MV-4-11 (cell line): Measurements from ENCODE around the gene SLC24A3.
A peak's percentile ranks its signal among the peaks of the same experiment; 100 is the strongest.

Experiments
- DNase-seq: peaks from one replicate; lab custom pipeline; 2025; lab: John Stamatoyannopoulos, UW

SLC24A3 gene

DNA sequence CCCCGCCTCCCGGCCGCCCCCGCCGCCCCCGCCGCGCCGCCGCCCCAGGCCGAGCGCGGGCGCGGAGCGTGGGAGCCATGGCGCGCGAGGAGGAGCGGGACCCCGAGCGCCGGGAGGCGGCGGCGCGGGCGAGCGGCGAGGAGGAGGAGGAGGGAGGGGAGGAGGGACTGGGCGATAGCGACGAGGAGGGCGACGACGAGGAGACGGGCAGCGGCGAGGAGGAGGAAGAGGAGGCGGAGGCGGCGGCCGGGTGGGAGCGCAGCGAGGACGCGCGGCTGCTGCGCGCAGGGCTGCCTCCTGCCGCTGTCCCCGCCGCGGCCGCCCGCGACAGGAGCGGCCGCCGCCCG is at the start of gene SLC24A3:
TSS of gene SLC24A3 (plus strand) at position 174 of the 347 bp plus-strand sequence.
- DNase-seq: no peak

DNA sequence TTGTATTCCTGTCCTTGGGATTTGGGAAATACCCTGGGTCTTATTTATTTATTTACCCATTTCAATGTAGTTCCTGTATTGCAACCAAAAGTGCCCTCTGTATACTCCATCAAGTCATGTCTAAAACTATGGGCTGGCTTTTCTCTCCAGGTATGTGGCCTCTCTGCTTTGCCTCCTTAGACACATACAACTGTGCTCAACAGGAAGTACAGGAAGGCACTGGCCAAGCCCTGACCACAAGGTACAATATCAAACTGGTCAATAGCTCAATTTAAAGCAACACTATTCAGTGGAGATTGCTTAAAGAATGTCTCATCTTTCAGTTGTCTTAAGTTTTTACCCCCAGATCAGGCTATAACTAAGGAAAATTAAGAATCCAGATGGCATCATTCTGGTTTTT is 42.3 kb upstream of the SLC24A3 start:
- DNase-seq: no peak

GRCh38 chr20:19172637-19173036 is 39.8 kb upstream of the SLC24A3 start:
- DNase-seq: no peak

DNA sequence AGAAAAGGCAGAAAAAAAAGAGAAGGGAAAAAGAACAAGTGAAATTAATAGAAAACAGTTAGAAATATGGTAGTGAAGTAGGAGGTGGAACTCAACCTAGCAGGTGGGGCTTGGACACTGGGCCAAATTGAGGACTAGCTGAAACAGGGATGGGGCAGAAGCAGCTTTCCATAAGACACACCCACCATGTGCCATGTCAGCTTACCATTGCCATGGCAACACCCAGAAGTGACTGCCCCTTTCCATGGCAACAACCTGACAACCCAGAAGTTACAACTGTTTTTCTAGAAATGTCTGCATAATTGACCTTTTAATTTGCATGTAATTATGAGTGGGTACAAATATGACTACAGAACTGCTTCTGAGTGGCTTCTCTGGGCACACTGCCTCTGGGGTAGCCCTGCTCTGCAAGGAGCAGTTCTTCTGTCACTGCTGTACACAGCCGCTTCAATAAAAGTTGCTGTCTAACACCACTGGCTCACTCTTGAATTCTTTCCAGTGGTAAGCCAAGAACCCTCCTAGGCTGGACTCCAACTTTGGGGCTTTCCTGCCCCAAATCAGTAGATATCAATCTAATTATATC is 35.9 kb upstream of the SLC24A3 start:
- DNase-seq: no peak

- no peak for DNase-seq
Observed at GRCh38 chr20:19181552-19181951, 30.9 kb upstream of the SLC24A3 start.

DNA sequence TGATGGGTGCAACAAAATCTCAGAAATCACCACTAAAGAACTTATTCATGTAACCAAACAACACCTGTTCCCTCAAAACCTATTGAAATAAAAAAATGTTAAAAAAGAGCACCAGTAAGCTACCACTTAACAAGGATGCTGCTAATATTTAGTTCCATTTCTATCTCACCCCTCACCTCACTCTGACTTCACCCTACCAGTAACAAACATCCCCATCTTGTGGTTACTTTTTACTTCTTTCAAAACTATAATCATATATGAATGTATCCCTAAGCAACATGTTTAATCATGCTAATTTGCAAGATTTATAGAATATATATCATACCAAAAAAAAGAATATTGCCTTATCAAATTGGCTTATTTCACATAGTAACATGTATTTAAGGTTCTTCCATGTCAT is 27.4 kb upstream of the SLC24A3 start:
- DNase-seq: no peak

DNA sequence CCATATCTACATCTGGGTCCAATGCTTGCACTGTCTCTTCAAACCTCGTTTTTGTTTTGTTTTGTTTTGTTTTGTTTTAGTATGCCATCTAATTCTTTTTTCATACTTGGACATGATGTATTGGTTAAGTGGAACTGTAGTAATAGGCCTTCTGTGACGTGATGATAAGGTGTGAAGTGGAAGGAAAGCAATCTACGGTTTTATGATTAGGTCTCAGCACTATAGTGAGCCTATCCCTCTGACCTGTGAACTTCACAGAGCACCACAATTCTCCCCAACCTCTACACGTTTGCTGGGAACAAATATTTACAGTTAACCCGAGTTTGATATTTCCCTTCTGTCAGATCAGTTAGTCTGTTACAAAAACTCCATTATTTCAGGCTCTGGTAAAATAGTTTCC is 19.1 kb upstream of the SLC24A3 start:
- no peak for DNase-seq

DNA sequence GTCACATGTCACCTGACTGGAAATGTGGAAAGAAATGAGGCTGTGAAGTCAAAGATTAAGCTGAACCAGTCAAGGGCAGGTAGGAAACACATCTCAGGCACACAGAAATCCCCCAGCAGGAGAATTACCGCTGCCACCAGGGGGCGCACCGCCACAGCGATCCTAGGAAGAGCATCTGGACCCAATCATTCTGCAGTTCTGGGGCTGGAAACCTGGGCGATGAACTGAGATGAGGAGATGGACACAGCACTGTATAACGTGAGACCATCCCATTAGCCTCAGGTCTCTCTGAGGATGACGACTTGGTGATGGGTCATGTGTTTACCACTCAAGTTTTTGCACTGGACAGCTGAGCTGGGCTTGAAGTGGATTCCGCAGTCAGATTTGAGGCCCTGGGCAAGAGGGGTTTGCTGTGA is 6.5 kb upstream of the SLC24A3 start:
- peak; percentile 31 for DNase-seq

DNA sequence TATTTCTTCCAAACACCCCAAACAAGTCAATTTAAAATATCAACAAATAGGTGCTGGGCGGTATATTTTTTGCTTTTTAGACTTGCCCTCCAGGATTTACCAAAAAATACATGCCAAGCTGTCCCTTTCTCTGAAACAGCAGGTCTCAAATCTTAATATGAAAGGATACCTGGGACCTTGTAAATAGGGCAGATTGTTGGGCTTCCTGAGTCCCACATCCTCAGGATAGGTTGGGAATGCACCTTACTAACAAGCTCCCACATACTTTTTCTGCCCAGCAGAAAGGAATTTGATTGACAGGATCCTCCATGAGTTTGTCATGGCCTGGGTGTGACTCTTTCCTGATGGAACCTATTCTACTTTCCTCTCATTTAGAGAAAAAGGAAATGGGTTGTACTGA is 4.9 kb upstream of the SLC24A3 start:
- DNase-seq: no peak

DNA sequence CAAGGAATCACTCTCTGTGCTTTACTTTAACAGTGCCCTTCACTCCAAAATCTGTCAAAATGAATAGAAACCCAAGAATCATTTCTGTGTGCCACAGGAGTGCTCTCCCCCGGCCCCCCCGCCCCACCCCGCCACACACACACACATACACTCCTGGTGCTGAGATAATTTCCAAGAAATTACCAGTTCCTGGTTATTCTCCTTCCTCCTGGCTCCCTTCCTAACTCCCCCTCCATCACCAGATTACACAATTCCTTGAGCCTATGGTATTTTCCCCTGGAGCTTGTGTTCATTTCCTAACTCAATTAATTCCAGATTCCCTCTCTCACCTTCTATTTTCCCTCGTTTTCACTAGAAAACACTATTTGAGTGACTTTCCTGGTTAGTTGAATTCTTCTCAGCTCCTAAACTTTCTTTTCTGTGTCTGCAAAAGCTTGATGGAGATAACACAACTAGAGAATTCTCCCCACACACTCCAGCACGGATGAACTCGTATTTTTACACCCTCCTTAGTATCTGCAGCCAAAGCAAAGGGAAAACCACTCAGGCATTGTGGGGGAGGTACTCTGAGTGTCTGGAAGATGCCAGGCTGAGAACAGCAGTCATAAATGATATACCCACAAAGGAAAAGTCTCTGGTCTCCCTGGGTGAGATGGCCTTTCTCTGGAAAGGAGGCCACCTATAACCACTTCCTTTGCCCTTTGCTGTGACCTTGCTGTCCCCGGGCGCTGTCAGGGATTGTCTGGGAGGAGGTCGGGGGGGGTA is 1.9 kb upstream of the SLC24A3 start:
- DNase-seq: no peak

DNA sequence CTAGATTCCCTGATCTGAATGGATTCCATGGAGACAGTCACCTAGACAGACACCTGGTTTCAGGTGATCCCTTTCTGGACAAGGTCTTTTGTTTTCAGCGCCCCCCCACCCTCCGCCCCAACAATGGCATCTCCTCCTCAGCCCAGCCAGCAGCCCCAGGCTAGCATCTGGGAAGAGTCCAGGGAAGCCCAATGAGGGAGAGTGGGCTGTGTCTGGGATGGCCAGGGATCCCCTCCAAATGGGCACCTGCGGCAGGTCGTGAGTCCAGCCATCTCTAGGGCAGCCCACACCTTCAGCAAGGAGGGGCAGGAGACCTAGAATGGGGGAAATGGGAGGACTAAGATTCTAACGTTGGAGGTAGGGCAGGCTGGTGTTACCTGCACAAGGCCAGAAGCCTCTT is 1.2 kb upstream of the SLC24A3 start:
- DNase-seq: no peak

GRCh38 chr20:19211661-19212468 is 577 bp upstream of the SLC24A3 start:
- DNase-seq: no peak

DNA sequence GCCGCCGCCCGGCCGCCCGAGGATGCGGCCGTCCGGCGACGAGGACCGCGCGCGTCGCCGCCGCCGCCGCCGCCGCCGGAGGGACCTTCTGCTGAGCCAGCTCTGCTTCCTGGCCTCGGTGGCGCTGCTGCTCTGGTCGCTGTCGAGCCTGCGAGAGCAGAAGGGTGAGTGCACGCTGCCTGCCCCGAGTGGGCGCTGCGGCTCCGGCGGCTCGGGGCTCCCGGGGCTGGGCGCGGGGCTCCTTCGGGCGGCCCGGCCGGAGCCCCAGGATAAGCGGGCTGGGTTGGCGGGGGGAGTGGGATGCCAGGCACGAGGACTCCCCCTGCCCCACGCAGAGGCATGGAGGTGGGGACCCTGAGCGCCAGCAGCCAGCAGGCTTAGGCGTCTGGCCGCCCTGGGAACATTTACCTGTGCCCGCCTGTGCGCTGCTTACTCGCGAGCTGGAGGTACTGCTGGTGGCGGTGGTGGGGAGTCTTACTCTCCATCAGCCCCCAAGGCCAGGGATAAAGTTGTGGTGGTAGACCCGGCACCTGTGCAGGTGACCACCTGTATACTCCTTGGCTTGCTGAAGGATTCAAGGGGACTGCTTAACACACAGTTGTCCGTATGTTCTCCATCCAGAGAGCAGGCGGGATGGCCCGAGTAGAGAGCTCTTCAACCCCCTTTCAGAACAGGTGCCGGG is 520 bp downstream of the SLC24A3 start:
- DNase-seq: peak; percentile 58

DNA sequence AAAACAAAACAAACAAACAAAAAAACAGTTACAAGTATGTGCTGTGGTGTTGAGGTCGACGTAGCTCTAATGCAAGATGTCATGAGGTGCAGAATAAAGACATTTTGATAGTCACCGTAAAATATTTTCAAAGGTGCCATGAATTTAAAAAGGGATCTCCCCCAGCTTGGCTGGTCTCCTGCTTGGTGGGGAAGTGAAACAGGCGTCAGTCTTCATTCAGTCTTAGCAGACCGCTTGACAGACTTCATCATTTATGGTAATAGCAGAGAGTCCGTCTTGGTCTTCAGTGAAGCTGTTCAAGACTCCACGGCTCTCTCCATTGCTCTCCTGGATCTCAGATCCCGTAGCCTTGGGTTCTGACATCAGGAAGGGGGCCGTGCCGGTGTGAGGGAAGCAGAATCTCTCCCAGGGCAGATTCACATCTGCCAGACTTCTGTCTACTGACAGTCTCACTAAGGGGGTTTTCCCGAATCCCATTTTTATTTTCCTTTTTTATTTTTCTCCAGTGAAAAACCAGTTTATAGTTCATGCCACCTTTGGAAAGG is 1.6 kb downstream of the SLC24A3 start:
- peak; percentile 64 for DNase-seq

DNA sequence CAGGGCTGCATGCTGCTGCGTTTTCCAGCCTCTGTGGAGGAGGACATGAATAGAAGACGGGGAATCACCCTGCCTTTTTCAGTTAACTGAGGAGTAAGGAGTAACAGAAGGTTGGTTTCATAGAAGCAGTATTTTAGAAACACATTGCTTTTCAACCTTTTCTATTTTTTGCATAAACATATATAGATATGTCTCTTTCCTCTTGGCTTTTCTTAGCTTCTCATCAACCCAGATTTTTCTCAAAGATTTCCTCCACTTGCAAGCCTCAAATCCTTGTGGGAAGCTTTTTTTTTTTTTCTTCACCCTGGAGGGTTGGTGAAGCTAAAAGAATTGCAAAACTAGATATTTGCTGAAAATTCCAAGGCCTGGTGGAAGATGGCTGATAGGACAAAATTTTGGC is 6.0 kb downstream of the SLC24A3 start:
- DNase-seq: no peak

DNA sequence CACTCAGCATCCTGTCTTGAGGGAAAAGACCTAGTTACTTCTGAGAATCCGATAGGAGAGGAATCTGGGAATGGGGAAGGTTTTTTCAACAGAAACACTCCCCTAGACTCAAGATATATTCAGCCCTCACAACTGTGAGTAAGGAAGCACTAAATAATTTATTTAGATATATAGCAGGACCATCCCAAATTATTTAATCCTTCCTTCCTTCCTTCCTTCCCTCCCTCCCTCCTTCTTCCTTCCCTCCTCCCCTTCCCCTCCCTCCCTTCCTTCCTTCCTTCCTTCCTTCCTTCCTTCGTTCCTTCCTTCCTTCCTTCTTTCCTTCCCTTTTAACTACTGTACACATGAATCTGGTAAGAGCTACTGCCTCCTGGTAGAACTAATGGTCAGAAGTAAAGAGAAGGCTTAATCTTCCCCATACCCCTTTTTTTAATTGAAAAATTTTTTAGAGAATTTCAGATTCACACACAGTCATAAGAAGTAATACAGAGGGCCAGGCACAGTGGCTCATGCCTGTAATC is 10.1 kb downstream of the SLC24A3 start:
- no peak for DNase-seq

DNA sequence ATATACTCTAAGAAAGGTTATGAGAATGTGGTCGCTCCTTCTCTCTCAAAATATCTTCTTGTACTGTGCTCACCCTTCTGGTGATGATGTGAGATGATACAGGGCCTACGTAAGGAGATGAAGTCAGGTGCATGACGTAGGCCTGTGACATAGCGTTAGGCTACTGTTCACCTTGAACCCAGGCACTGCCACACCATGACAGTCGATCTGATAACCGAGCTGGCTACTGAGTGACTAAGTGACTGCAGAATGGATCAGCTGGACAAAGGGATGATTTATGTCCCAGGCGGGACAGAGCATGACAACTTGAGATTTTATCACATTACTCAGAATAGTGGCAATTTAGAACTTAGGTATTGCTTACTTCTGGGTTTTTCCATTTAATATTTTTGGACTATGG is 11.2 kb downstream of the SLC24A3 start:
- DNase-seq: no peak

- DNase-seq: no peak
Observed at GRCh38 chr20:19231359-19232035, 19.1 kb downstream of the SLC24A3 start.

DNA sequence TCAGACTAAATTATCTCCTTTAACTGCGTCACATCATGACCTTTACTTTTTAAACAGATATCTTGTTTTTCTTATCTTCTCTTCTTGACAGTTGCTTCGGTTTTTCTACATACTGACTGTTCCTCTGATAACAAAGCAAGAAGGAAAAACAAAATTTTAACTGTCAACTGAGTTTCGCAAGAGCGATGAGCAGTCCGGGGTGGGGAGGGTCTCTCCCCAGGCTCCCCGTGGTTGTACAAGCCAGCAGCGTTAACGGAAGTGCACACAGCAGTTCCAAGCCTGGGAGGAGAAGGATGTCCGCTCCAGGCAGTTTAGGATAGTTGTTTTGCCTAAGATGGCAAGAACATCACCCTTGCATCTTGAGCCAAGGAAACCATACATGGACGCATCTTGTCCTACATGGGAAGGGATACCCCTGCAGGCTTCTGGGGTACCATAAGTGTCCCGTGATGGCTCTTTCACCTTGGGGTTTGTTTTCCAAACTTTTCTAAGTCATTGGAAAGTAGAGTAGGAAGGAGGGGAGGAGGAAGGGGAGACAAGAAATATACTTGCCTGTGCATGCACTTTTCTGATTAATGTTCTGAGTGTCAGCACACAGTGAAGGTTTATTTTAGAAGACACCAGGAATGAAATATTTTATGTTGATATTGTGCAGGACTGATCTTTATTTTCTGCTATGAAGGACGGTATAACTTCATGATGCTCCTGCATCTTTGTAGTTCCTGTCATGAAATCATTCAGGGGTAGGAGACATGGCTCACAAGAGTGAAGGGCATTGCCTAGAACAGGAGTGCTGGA is 20.8 kb downstream of the SLC24A3 start:
- peak; percentile 70 for DNase-seq

- DNase-seq: no peak
Observed at GRCh38 chr20:19236371-19237055, 24.1 kb downstream of the SLC24A3 start.
